GM12878 (cell line): ENCODE results near the gene DMKN. TPM values are rescaled to one million over a fixed set of nuclear protein-coding genes. Genes with fewer than 3 reads are reported as not detected.
A peak's percentile ranks its signal among the peaks of the same experiment; 100 is the strongest.

ENCODE experiments used
- BACH1 ChIP-seq: fragments of 450-650 bp; IDR thresholded peaks from 2 replicates; pipeline ENCODE4 v1.6.1; 2017; ENCODE audit warnings: mild to moderate bottlenecking, borderline replicate concordance
- CHD2 ChIP-seq: IDR thresholded peaks from 2 replicates; pipeline ENCODE4 v1.6.1; 2011; ENCODE audit warnings: low read depth, low read length, improper control_type of control experiment, borderline replicate concordance
- GATAD2B ChIP-seq: fragments of 450-650 bp; conservative IDR thresholded peaks from 2 replicates; pipeline ENCODE4 v1.6.1; 2017; ENCODE audit warnings: low read depth, mild to moderate bottlenecking, moderate library complexity
- LARP7 ChIP-seq: fragments of 450-650 bp; IDR thresholded peaks from 2 replicates; pipeline ENCODE4 v1.6.1; 2017; ENCODE audit warnings: mild to moderate bottlenecking
- MLLT1 ChIP-seq: fragments of 450-650 bp; IDR thresholded peaks from 2 replicates; pipeline ENCODE4 v1.6.1; 2016; ENCODE audit warnings: mild to moderate bottlenecking
- NFXL1 ChIP-seq: fragments of 450-650 bp; IDR thresholded peaks from 2 replicates; pipeline ENCODE4 v1.6.1; 2017; ENCODE audit warnings: antibody characterized with exemption, mild to moderate bottlenecking, borderline replicate concordance
- PAX8 ChIP-seq: fragments of 450-650 bp; IDR thresholded peaks from 2 replicates; pipeline ENCODE4 v1.6.1; 2017; ENCODE audit warnings: mild to moderate bottlenecking, moderate library complexity
- POLR2AphosphoS5 ChIP-seq: IDR thresholded peaks from 2 replicates; pipeline ENCODE4 v1.6.1; 2011; ENCODE audit warnings: mild to moderate bottlenecking, low read length, inconsistent platforms
- RAD21 ChIP-seq: IDR thresholded peaks from 2 replicates; pipeline ENCODE4 v1.6.1; 2011; ENCODE audit warnings: mild to moderate bottlenecking, low read depth, low read length, moderate library complexity; ENCODE audit not compliant: insufficient read depth
- RBBP5 ChIP-seq: fragments of 200-600 bp; sonication (generic); conservative IDR thresholded peaks from 2 replicates; pipeline ENCODE4 v1.6.1; 2016
- SMARCA5 ChIP-seq: fragments of 450-650 bp; IDR thresholded peaks from 2 replicates; pipeline ENCODE4 v1.6.1; 2017; ENCODE audit warnings: mild to moderate bottlenecking
- SP1 ChIP-seq: IDR thresholded peaks from one replicate; pipeline ENCODE4 v1.6.1; 2011; ENCODE audit warnings: low read depth, low read length
- YY1 ChIP-seq: IDR thresholded peaks from 2 replicates; pipeline ENCODE4 v1.6.1; 2011; ENCODE audit warnings: low read depth, mild to moderate bottlenecking, low read length
- ZBTB11 ChIP-seq: fragments of 450-650 bp; formaldehyde crosslinking; IDR thresholded peaks from 2 replicates; pipeline ENCODE4 v1.5.0; 2022; ENCODE audit warnings: mild to moderate bottlenecking, missing genetic modification characterization
- ZBTB4 ChIP-seq: fragments of 450-650 bp; formaldehyde crosslinking; IDR thresholded peaks from 2 replicates; pipeline ENCODE4 v1.4.0; 2022; ENCODE audit warnings: mild to moderate bottlenecking, moderate library complexity
- ZNF217 ChIP-seq: fragments of 450-650 bp; IDR thresholded peaks from 2 replicates; pipeline ENCODE4 v1.6.1; 2017; ENCODE audit warnings: antibody characterized with exemption, mild to moderate bottlenecking
- ZNF592 ChIP-seq: fragments of 450-650 bp; IDR thresholded peaks from 2 replicates; pipeline ENCODE4 v1.6.1; 2017; ENCODE audit warnings: mild to moderate bottlenecking, moderate library complexity
- polyA plus RNA-seq, 11 experiments: library from polyadenylated mRNA; depleted of rRNA in 4 of 11; unstranded in 6 of 11; stranded (reverse) in 5 of 11; fragments of >200 nt; fragmentation: Nextera tagmentation in 4 of 11; fragmentation: Illumina TruSeq in 1 of 11; extraction: Ambion mirVana in 4 of 11; extraction: Trizol in 1 of 11; gene quantifications; 1 replicate in 1 of 11; 2 replicates in 10 of 11; pipeline versions ENCODE4 v1.2.1 to v1.2.3, GENCODE V29; 2011 to 2016; ENCODE audit warnings: inconsistent platforms in 2 of 11, missing spikeins in 2 of 11, low read depth in 1 of 11
- total RNA-seq, 4 experiments: library from RNA; depleted of rRNA in 3 of 4; stranded (reverse); fragments of >200 nt in 3 of 4; fragmentation: Illumina TruSeq in 1 of 4; extraction: Trizol in 1 of 4; gene quantifications; 2 replicates each; pipeline versions ENCODE4 v1.2.1 to v1.2.3, GENCODE V29; 2013 to 2021

Gene DMKN
- total and polyA plus RNA-seq, 10 of the 15 experiments (the other 5 are each of a cell fraction or from before 2014, with no cell fraction given) = 36.4 to 114 (median 58.6) TPM

- TF ChIP-seq MLLT1 (no peak), YY1 (peak; percentile 82), PAX8 (no peak), RBBP5 (no peak), LARP7 (no peak; the same call in 1 of the 2 replicates), ZBTB4 (CRISPR knock-in tag) (no peak), NFXL1 (no peak), SP1 (peak; percentile 49), ZNF217 (no peak), SMARCA5 (no peak; the same call in 1 of the 2 replicates), BACH1 (0 out of 2 replicates have a peak, but pooled peaks have one; percentile 30), ZBTB11 (CRISPR knock-in tag) (no peak), CHD2 (peak; percentile 15; the same call in 1 of the 2 replicates), GATAD2B (0 out of 2 replicates have a peak, but pooled peaks have one; percentile 46), POLR2AphosphoS5 (no peak), RAD21 (peak; percentile 88), ZNF592 (0 out of 2 replicates have a peak, but pooled peaks have one; percentile 52)
Observed at GRCh38 chr19:35495107-35496064, 18.1 kb downstream of the DMKN start (continued).
